Islet precursor cell (in vitro differentiated cells): ENCODE measurements around the gene SYCE3.
"Not testable (repeated sequence)": the region's sequence is repeated elsewhere in the genome, so short reads cannot be mapped to it uniquely, and the experiment has no call there.

Source experiments
- DNase-seq: peaks from one replicate; pipeline ENCODE4 v3.0.0-alpha.2; 2018

SYCE3 gene

GRCh38 chr22:50529416-50529896 is 33.3 kb downstream of the SYCE3 start:
- DNase-seq, result peak; percentile 59

GRCh38 chr22:50528682-50529415 is 33.9 kb downstream of the SYCE3 start:
- DNase-seq, result peak; percentile 46

GRCh38 chr22:50527921-50528681 is 34.6 kb downstream of the SYCE3 start:
- peak; percentile 44 for DNase-seq

- DNase-seq, result peak; percentile 89
Observed at GRCh38 chr22:50526834-50527801, 35.6 kb downstream of the SYCE3 start.

GRCh38 chr22:50526108-50526833 is 36.4 kb downstream of the SYCE3 start:
- DNase-seq, result peak; percentile 84

GRCh38 chr22:50525858-50526107 is 36.9 kb downstream of the SYCE3 start:
- no peak for DNase-seq

- DNase-seq, result peak; percentile 98
Observed at GRCh38 chr22:50525104-50525857, 37.4 kb downstream of the SYCE3 start, which contains the start of gene SCO2. Gene SCO2 (minus strand): TSS chr22:50525598. CDS start chr22:50524411, 1,187 bp downstream.

GRCh38 chr22:50524676-50525103 is 38.0 kb downstream of the SYCE3 start:
- DNase-seq, result peak; percentile 63

- DNase-seq, result peak; percentile 70
Observed at GRCh38 chr22:50523806-50524675, 38.7 kb downstream of the SYCE3 start.

- no peak for DNase-seq
Observed at GRCh38 chr22:50523458-50523805, 39.3 kb downstream of the SYCE3 start.

- DNase-seq, result peak; percentile 46
Observed at GRCh38 chr22:50522806-50523438, 39.8 kb downstream of the SYCE3 start.

- peak; percentile 47 for DNase-seq
Observed at GRCh38 chr22:50522208-50522805, 40.4 kb downstream of the SYCE3 start.

GRCh38 chr22:50521710-50522109 is 41.0 kb downstream of the SYCE3 start:
- DNase-seq, result peak; percentile 48

GRCh38 chr22:50520826-50521453 is 41.8 kb downstream of the SYCE3 start:
- DNase-seq, result no peak

GRCh38 chr22:50520184-50520583 is 42.5 kb downstream of the SYCE3 start:
- DNase-seq, result not testable (repeated sequence)

- DNase-seq, result no peak
Observed at GRCh38 chr22:50519151-50519550, 43.6 kb downstream of the SYCE3 start.

GRCh38 chr22:50518606-50519005 is 44.1 kb downstream of the SYCE3 start:
- no peak for DNase-seq

GRCh38 chr22:50517495-50518260 is 45.0 kb downstream of the SYCE3 start:
- DNase-seq, result peak; percentile 47
